HuH-7.5 (cell line): ENCODE results near the gene KIZ.
"Not testable (repeated sequence)": the region's sequence is repeated elsewhere in the genome, so short reads cannot be mapped to it uniquely, and the experiment has no call there.

Experiments
- DNase-seq: peaks from one replicate; pipeline ENCODE4 v3.0.0; 2011; ENCODE audit warnings: low spot score

Gene KIZ

GRCh38 chr20:21230220-21230619 lies 104.3 kb downstream of the KIZ start:
- DNase-seq = no peak

GRCh38 chr20:21230686-21231085 lies 104.8 kb downstream of the KIZ start:
- DNase-seq = no peak

DNA sequence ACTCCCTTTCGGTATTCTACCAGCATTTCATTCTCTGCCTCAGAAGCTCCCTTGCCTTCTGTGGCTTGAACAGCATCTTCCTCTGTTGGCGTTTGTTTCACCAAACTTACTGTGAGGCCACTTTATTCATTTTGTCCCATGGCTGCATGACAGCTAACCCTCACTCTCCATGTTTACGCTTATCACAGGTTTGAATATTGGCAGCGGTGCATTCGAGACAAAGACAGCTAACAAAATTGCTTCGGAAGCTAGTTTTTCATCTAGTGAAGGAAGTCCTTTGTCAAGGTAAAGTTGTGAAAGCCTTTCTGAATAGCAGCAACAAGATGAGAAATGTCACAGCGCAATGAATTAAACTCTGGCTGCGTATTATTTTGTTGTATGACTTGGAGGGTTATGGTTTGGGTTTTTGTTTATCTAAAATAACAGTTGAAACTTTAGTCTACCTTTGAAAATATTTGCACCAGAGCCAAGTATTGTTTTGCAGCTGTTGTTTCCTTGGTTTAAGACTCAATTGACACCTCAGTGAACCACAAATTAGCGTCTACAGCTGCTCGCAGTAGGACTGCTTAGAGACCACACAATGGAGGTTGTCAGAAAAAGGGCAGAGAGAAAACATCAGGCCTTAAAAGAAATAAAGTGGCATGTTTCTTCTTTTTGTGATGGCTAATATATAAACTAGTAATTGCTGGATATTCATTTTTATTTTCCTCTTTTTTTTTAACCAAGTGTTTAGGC lies 106.8 kb downstream of the KIZ start:
- no peak for DNase-seq

DNA sequence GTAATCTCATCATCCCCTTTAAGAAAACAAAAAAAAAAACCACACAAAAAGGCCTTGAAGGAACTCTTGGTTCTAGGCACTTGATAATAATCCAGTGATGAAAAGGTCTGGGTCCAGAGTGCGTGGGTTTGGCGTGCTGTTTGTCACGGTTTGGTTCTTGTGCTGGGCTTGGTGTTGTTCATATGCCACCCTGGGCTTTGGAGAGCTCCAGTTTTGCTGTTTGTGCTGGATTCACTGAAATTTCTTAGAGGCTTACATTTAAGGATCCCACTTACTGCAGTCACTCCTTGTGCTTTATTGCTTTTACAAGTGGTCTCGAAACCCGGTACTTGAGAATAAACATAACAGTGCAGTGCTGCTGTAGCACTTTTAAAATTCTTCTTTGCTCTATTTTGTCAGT lies 108.4 kb downstream of the KIZ start:
- no peak for DNase-seq

DNA sequence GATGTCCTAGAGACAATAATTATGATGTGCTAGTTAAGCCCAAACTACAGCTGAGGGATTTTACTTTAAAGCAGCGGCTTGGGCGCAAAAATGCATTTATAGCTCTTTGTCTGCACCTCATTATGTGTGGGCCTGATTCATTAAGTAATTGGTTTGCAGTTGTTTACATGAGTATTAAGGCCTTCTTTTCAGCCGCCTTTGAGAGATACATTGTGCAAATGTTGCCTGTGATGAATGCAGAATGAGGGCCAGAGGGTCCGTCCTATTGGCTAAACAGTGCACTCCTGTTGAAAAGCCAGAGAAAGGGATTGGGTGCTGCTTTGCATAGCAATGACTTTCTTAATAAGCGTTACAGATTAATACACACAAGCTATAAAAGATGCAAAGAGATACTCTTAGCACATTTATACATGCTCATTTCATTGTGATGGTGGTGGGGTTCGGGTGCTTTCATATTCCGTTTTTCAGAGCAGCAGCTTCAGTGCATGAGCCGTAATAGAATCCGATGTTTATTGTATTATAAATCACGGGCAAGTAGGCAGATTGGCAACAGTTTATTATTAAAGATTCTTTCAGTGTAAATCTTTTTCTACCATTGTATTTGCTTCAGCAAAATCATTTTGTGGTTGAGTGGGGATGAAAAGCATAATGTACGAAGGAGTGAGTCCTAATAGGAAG lies 109.1 kb downstream of the KIZ start:
- no peak for DNase-seq

- DNase-seq = peak; percentile 31
Observed at GRCh38 chr20:21235484-21236445, 109.9 kb downstream of the KIZ start.

DNA sequence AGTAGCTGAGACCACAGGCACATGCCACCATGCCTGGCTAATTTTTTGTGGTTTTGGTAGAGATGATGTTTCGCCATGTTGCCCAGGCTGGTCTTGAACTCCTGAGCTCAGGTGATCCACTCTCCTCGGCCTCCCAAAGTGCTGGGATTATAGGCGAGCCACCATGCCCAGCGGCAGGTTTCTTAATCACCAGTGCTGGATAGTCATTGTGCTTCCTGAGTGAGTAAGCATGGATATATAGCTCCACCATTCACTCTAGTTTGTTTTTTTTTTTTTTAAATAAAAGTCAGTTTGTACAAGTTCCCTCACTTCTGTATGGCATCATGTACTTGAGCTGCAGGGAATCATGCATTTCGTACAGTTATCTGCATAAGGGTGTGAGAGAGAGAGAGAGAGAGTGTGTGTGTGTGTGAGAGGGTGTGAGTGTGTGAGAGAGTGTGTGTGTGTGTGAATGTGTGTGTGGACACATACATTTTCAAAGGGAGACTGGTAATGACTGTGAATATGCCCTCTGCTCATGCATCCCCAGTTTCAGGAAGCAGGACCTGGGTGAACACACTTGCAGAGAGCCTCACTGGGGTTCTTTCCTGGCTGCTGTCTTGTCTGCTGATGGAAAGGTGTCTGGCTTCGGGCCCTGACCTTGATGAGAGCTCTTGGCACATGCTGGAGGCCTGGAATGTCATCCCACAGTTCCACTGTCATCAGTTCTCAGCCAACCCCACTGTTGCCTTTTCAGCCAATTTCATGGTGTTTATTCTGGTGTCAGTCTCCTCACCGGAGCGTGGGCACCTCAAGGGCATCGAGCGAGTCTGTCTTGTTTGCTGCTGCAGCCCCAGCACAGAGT lies 112.3 kb downstream of the KIZ start:
- no peak for DNase-seq

- no peak for DNase-seq
Observed at GRCh38 chr20:21238818-21239536, 113.1 kb downstream of the KIZ start.

DNA sequence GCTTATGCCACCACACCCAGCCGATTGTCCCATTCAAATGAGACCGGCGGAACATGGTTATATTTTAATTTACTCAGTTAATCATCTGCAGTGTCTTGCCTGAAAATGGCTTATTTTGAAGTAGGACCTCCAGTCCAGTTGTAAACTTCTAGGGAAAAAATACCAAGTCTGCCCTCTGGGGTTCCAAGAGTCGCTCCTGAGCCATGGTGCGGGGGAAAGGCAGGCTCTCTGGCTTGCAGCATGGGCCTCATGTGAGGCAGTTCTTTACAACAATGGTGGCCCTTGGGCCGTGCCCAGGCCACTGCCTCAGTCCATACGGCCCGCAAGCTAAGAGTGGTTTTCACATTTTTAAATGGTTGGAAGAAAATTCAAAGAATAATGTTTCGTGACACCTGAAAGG lies 114.5 kb downstream of the KIZ start:
- DNase-seq = no peak

- DNase-seq = no peak
Observed at GRCh38 chr20:21241406-21241805, 115.5 kb downstream of the KIZ start.

DNA sequence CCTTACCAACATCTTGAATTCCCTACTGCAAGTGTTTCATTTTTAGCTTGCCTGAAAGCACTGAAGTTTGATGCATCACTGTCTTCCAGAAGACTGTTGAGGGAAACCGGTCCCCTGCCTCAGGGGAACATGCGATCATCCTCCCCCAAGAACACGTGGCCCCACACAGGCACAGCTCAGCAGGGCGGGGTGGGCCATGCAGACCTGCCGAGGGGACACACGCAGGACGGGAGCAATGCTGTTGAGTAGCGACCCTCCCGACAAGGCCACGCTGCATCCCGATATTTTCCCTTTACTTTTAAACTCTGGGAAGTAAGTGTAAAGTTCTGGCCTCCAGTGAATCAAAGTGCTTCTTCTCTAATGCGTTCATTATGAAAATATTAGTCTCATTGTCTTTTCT lies 117.9 kb downstream of the KIZ start:
- no peak for DNase-seq

DNA sequence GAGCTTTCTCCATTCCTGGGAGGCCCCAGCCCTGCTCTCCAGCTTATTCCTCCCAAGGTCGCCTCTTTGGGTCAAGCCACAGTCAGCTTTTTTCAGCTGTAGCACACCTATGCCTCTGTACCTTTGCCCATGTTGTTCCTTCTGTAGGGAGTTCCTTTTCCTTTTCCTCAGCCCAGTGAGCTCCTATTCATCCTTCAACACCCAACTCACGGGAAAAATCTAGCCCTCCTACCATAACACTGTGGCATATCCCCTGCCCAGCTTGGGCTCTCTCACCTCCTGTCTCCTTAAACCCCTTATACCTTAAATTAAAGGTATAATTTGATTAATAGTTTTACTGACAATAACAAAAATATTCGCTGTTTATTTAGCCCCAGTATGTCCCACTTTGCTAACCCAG lies 118.9 kb downstream of the KIZ start:
- no peak for DNase-seq

DNA sequence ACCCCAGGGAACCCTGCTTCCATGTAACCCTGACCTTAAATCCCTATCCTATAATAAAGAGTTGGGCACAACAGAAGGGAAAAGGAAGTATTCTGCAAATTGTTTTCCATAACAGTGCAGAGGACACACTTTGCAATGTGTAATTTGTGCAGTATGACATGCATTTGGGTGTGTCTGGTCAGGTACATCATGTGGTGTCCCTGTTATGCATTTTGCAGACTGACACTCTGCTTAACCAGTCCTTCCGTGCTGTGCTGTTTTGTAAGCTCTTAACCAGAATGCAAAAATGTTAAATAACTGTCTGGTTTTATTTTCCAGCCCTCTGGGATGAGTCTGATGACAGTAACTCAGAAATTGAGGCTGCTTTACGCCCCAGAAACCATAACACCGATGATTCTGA lies 120.3 kb downstream of the KIZ start:
- DNase-seq = no peak

DNA sequence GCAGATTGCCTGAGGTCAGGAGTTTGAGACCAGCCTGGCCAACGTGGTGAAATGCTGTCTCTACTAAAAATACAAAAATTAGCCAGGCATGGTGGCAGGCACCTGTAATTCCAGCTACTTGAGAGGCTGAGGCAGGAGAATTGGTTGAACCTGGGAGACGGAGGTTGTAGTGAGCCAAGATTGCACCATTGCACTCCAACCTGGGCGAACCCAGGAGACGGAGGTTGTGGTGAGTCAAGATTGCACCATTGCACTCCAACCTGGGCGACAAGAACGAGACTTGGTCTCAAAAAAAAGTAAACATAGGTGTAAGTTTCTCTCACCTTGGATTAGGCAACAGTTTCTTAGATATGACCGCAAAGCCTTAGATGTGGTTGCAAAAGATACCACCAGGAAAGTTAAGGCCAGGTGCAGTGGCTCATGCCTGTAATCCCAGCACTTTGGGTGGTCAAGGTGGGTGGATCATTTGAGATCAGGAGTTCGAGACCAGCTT lies 121.8 kb downstream of the KIZ start:
- not testable (repeated sequence) for DNase-seq

DNA sequence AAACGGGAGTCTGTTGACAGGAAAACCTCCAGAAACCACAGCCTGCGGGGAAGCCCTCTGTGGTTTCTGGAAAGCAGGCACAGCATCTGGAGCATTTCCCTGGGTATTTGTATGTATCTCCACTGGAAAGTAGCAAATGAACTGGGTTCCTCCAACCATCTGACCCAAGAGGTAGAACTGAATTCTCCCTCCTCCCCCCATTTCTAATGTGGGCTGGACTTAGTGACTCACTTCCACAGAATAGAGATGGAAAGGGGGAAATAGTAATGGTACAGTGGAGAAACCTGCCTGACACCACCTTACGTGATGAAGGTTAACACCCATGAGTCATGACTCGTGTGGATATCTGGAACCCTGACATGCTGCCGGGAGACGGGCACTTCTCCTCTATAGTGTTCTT lies 125.4 kb downstream of the KIZ start:
- DNase-seq = no peak

DNA sequence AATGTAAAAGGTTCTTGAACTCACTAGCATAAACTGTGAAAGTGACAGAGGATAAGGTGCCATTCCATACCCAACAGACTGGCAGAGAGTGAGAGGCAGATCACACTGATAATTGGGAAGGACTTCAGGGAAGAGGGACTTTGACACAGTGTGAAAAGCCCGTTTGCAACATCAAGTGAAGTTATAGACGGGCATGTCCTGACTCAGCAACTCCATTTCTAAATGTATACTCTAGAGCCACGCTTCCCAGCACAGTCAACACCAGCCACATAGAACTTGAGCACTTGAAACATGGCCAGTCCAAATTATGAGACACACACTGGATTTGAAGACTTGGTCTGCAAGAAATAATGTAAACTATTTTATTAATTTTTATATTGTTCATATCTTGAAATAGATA lies 131.3 kb downstream of the KIZ start:
- no peak for DNase-seq

DNA sequence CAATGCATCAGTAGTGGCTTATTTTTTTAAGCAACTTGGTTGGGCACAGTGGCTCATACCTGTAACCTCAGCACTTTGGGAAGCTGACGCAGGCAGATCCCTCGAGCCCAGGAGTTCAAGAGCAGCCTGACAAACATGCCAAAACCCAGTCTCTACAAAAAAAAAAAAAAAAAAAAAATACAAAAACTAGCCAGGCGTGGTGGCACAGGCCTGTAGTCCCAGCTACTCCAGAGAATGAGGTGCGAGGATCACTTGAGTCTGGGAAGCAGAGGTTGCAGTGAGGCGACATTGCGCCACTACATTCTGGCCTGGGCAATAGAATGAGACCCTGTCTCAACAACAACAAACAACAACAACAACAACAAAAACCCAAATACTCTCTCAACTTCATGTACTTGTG lies 132.5 kb downstream of the KIZ start:
- DNase-seq = no peak

DNA sequence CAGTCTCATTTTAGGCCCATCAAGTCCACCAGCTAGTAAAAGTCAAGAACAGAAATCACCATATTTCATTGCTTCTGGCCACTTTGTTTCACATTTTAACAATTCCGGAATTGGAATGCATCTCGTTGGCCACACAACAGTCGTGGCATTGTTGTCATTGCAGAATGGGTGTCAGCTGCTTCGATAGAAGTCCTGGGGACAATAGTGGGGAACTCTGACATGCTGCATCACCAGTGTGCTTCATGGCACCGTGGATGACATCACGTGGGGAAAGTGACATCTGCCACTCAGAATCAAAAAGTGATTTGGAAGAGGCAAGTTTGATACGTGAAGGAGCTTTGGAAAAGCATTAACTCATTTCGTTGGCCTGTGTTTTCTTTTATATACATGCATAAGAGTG lies 133.5 kb downstream of the KIZ start:
- no peak for DNase-seq

- DNase-seq = no peak
Observed at GRCh38 chr20:21262812-21263211, 136.9 kb downstream of the KIZ start.

DNA sequence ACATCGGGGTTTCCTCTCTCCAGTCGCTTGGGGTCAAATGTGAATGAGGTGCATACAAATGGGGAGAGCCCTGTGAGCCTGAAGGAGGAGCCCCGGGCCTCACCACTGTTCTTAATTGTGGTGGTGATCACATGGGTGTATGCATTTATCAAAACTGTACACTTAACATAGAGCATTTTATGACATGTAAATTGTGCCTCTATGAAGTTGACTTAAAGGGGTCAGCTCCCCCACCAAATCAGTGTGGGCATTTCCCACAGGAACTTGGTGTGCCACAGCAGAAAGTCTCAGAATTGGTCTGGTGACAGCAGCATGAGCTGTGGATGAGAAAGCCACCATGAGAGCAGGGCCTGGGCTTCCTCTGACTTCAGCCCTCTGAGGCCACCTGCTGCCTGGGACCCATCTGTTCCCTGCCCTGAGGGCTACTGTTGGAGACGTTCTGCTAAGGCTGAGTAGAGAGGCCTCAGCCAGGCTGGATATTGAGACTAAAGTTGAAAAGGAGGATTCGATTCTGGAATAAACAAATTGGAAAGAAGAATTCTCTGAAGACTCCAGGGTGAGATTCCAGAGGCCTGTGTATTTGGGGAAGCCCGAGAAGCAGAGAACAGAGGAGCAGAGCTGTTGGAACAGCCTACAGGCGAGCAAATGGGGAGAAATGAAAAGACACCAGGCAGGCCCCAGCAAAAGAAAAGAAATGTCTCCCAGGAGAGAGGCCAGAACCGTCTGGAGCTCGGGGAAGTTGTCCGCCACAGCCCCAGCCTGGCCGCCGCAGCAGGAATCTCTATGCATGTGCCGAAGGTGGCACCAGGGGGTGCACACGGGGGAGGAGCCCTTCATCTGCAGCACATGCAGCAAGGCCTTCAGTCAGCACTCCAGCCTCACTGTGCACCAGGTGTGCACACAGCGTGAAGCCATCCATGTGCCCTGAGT lies 139.6 kb downstream of the KIZ start:
- no peak for DNase-seq
